DOHH2 (cell line): ENCODE data around the gene PLEKHN1.
"Not testable (repeated sequence)": the region's sequence is repeated elsewhere in the genome, so short reads cannot be mapped to it uniquely, and the experiment has no call there.

Source experiments
- H3F3A ChIP-seq: fragments of 200-600 bp; sonication (generic), shearing (Covaris generic); 2 replicates; pipeline ENCODE4 v1.6.0; 2016; ENCODE audit warnings: antibody characterized with exemption, mild to moderate bottlenecking; ENCODE audit not compliant: control insufficient read depth, insufficient read depth
- H3K27ac ChIP-seq: fragments of 200-600 bp; sonication (generic); 2 replicates; pipeline ENCODE4 v1.5.1; 2014; ENCODE audit warnings: low read depth, mild to moderate bottlenecking, low read length, moderate library complexity
- H3K27me3 ChIP-seq: fragments of 200-600 bp; sonication (generic); 2 replicates; pipeline ENCODE4 v1.6.1; 2014; ENCODE audit warnings: mild to moderate bottlenecking, low read length, mixed read lengths; ENCODE audit not compliant: control insufficient read depth
- H3K36me3 ChIP-seq: fragments of 200-600 bp; sonication (generic); 2 replicates; pipeline ENCODE4 v1.6.1; 2014; ENCODE audit warnings: mild to moderate bottlenecking, low read length, moderate library complexity, mixed read lengths; ENCODE audit not compliant: control insufficient read depth
- H3K4me1 ChIP-seq: fragments of 200-600 bp; sonication (generic); 2 replicates; pipeline ENCODE4 v1.6.1; 2014; ENCODE audit warnings: mild to moderate bottlenecking, low read length, mixed read lengths; ENCODE audit not compliant: control insufficient read depth
- H3K4me2 ChIP-seq: fragments of 200-600 bp; sonication (generic); 2 replicates; pipeline ENCODE4 v1.6.0; 2014; ENCODE audit warnings: mild to moderate bottlenecking, low read length, moderate library complexity
- H3K4me3 ChIP-seq: fragments of 200-600 bp; sonication (generic); 2 replicates; pipeline ENCODE4 v1.5.1; 2014; ENCODE audit warnings: mild to moderate bottlenecking, low read length, mixed read lengths
- H3K79me2 ChIP-seq: fragments of 200-600 bp; sonication (generic); 2 replicates; pipeline ENCODE4 v1.6.1; 2014; ENCODE audit warnings: mild to moderate bottlenecking, low read length, mixed read lengths; ENCODE audit not compliant: control insufficient read depth
- H3K9me2 ChIP-seq: fragments of 200-600 bp; sonication (generic); replicated peaks from 2 replicates; pipeline ENCODE4 v1.6.1; 2014; ENCODE audit warnings: mild to moderate bottlenecking, low read length, mixed read lengths; ENCODE audit not compliant: control insufficient read depth
- H3K9me3 ChIP-seq: fragments of 200-600 bp; sonication (generic); 2 replicates; pipeline ENCODE4 v1.6.1; 2014; ENCODE audit warnings: antibody characterized with exemption, low read length, mixed read lengths; ENCODE audit not compliant: control insufficient read depth, insufficient read depth
- H4K20me1 ChIP-seq: fragments of 200-600 bp; sonication (generic); 2 replicates; pipeline ENCODE4 v1.6.0; 2014; ENCODE audit warnings: low read depth, mild to moderate bottlenecking, antibody characterized with exemption, low read length, moderate library complexity; ENCODE audit not compliant: control insufficient read depth, insufficient read depth
- CTCF ChIP-seq: fragments of 200-600 bp; sonication (generic); IDR thresholded peaks from one replicate; pipeline ENCODE4 v1.5.1; 2014; ENCODE audit warnings: antibody characterized with exemption, mild to moderate bottlenecking, low read depth, low read length; ENCODE audit not compliant: poor library complexity, severe bottlenecking
- EZH2phosphoT487 ChIP-seq: fragments of 200-600 bp; sonication (generic); IDR thresholded peaks from 2 replicates; pipeline ENCODE4 v1.6.1; 2017; ENCODE audit warnings: borderline replicate concordance, mild to moderate bottlenecking, antibody characterized with exemption, low read length, moderate library complexity, mixed read lengths

The PLEKHN1 gene

GRCh38 chr1:1006305-1007159 is 40.2 kb downstream of the PLEKHN1 start:
- Histone ChIP-seq H3K27me3 (peaks cover 26% of the 10 kb centered on the region), H3K9me2 (no peaks in the 10 kb centered on the region), H3K36me3 (no peaks in the 10 kb centered on the region), H3K4me2 (no peak overlapping the region), H3K27ac (no peak overlapping the region), H3K9me3 (no peaks in the 10 kb centered on the region), H4K20me1 (no peaks in the 10 kb centered on the region), H3K4me3 (no peak overlapping the region), H3K4me1 (peaks cover 3% of the 10 kb centered on the region; the same call in 1 of the 2 replicates), H3F3A (no peaks in the 10 kb centered on the region), H3K79me2 (no peaks in the 10 kb centered on the region)
- TF ChIP-seq EZH2phosphoT487: no peak
- TF ChIP-seq CTCF: no peak

- not testable (repeated sequence) for H3K9me2 ChIP-seq, H3K4me3 ChIP-seq, H3K79me2 ChIP-seq, H3K27me3 ChIP-seq, H4K20me1 ChIP-seq, H3K9me3 ChIP-seq, H3F3A ChIP-seq, H3K4me2 ChIP-seq, H3K27ac ChIP-seq, H3K36me3 ChIP-seq
- peaks cover 22% of the 10 kb centered on the region for H3K4me1 ChIP-seq
These were observed 43.8 kb downstream of the PLEKHN1 start for GRCh38 chr1:1010131-1010530.

GRCh38 chr1:1011396-1011949 is 45.2 kb downstream of the PLEKHN1 start:
- no peaks in the 10 kb centered on the region for H3K36me3 ChIP-seq
- H3K9me3 ChIP-seq: no peaks in the 10 kb centered on the region
- H3K4me2 ChIP-seq: no peak overlapping the region
- H3K79me2 ChIP-seq: no peaks in the 10 kb centered on the region
- H3K4me3 ChIP-seq: no peak overlapping the region
- H3K9me2 ChIP-seq: no peaks in the 10 kb centered on the region
- H3K4me1 ChIP-seq: peaks cover 22% of the 10 kb centered on the region
- TF ChIP-seq CTCF: no peak
- TF ChIP-seq EZH2phosphoT487: no peak
- H3K27ac ChIP-seq: no peak overlapping the region
- no peaks in the 10 kb centered on the region for H3F3A ChIP-seq
- no peaks in the 10 kb centered on the region for H4K20me1 ChIP-seq
- H3K27me3 ChIP-seq: no peaks in the 10 kb centered on the region

- H3K4me1 ChIP-seq: peaks cover 22% of the 10 kb centered on the region
- not testable (repeated sequence) for H3K27ac ChIP-seq, H3K36me3 ChIP-seq, H3F3A ChIP-seq, H3K27me3 ChIP-seq, H3K79me2 ChIP-seq, H3K9me2 ChIP-seq, H3K9me3 ChIP-seq, H4K20me1 ChIP-seq
- H3K4me2 ChIP-seq: peak overlapping the region; percentile 79
- peak overlapping the region; percentile 72 for H3K4me3 ChIP-seq
These were observed 46.4 kb downstream of the PLEKHN1 start for GRCh38 chr1:1012736-1013104.
